COLO668 (cell line): ENCODE results near the gene PASD1.

ENCODE experiments used
- DNase-seq: peaks from one replicate; lab custom pipeline; 2025; ENCODE audit not compliant: unreplicated experiment; lab: John Stamatoyannopoulos, UW

The PASD1 gene

DNA sequence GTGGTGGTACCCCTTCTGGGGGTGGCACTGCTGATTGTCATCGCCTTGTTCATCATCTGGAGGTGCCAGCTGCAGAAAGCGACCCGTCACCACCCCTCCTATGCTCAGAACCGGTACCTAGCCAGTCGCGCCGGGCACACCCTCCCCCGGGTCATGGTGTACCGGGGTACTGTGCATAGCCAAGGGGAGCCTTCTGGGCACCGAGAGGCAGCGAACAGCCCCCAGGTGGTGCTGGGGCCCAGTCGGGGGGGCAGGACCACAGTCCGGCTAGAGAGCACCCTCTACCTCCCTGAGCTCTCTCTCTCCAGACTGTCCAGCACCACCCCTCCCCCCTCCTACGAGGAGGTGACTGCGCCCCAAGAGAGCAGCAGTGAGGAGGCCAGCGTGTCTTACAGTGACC, 137.1 kb downstream of the PASD1 start:
- no peak for DNase-seq

DNA sequence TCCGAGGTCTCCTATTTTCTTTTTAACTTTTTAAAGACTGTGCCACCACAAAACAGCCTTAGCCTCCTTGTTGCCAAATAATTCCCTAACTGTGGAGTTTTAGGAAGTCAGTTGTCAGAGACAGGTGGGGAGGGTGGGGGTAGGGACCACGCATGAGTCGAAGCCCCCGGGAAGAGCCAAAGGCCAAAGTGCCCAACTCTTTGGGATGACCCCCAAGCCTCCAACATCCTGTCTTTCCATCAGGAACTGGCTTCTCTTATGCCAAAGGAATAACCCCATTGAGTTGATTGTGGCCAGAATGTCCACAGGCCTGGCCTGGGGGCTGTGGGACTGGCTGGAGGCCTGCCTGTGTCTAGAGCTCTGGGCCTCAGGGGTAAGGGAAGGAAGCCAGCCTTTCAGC, 137.6 kb downstream of the PASD1 start:
- no peak for DNase-seq

- no peak for DNase-seq
Measured at GRCh38 chrX:151701531-151701930, 138.1 kb downstream of the PASD1 start.

- no peak for DNase-seq
Measured at GRCh38 chrX:151702026-151702714, 138.7 kb downstream of the PASD1 start.

DNA sequence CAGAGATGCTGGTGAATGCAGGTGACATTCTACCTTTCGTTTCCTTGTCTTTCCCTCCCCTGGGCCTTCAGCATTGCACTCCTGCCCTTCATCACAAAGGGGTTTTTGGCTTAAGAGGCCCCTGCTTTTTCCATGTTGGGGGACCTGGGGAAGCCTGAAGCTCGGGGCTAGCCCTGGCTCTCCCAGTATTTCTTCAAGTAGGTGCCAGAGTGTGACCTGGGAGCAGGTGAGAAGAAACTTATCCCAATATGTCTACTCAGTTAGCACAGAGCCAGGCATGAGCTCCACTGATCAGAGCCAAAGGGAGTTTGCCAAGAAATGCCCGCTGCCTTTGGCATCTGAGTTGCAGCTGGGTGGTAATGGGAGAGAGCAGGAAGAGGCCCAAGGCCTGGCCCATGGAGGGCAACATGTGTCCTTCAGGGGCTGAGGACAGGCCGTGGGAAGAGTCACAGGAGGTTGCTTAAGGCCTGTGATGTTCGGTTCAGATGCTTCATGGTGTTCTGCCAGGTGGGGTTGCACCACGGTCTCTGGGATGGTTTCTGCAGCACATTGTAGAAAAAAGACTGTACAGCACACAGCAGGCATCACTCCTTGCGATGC, 139.4 kb downstream of the PASD1 start:
- no peak for DNase-seq

DNA sequence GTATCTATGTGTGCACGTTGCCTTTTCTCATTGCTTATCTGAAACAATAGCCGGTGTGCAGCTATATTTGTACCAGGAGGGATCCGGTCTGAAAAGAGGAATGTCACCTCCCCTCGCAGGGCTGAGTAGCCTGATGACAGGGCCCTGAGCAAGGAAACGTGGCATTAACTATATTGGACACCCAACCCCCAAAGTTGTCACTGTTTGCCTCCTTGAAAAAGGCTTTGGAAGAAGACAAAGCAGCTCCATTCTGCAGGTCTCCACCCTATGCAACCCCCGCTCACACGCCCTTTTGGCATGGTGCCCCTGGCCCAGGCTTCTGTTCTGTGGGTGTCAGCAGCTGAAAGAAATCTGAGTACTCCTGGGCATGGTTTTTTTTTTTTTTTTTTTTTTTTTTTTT, 140.0 kb downstream of the PASD1 start:
- DNase-seq = no peak

GRCh38 chrX:151704041-151704663, 140.7 kb downstream of the PASD1 start:
- no peak for DNase-seq

DNA sequence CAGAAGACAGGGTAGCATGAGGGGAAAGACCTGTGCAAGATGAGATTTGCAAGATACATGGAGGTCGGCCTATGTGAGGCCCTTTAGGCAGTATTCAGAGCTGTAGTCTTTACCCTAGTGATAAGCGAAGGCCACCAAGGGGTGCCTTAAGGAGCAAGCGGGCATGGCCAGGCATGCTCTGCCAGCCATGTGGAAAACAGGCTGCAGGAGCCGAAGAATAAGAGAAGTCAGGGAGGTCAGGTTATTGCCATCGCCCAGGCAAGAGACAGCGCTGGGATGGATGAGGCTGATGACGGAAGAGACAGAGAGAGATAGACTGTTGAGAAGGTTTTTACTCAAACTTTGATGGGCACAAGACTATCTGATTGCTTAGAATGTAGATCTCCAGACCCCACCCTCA, 145.3 kb downstream of the PASD1 start:
- DNase-seq = no peak

- DNase-seq = no peak
Measured at GRCh38 chrX:151710457-151710856, 147.0 kb downstream of the PASD1 start.

GRCh38 chrX:151711154-151711553, 147.7 kb downstream of the PASD1 start:
- no peak for DNase-seq

DNA sequence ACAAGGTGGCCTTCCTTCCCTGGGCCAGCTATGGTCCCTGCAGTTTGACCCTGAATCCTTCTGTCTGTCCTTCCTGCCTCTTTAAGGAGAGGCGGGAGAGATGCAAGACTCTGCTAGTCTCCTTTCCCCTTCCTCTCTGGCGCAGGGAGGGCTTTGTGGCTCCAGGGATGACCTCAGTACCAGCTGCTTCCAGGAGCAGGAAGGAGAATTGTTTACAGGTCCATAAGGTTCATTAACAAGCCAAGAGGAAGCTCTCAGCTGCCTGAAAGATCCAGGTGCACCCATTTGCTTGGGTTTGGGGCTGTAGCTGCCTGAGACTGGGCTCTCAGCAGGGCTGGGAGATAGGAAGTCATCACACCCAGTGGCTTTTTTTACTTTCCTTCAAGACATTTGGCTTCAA, 148.3 kb downstream of the PASD1 start:
- no peak for DNase-seq

GRCh38 chrX:151712253-151712652, 148.8 kb downstream of the PASD1 start:
- no peak for DNase-seq

DNA sequence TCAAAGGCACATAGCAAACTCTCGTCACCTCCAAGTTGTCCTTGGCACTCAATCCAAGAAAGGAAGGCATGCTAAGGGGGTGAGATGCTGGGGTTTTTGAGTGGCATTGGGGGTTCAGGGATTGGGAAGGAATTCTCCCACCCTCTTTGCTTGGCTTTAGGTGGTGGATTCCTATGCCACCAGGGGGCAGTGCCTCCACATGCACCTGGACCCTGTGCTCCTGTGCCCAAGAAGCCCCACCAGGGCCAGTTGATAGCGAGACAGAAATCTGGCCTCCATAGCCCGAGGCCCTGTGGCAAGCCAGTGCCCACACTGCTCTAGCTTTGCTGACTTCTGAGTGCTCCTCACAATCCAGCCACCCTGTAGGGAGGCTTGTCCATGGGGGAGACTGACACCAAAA, 150.4 kb downstream of the PASD1 start:
- DNase-seq = peak; percentile 27

DNA sequence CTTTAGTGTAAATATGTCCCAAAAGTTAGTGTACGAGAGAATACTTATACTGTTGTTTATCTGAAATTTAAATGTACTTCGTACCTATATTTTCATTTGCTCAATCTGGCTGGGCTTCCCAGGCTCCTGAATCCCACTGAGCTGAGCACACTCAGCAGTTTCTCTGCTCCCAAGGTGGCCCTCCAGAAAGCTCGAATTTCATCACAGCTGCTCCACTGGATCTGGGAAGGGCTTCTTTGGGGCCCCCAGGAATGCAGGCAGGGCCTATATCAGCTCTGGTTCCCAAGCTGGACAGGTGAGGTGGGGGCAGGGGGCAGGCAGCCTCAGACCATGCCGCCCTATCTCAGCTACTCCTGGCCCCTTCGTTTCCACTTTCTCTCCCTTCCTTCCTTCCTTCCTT, 150.9 kb downstream of the PASD1 start:
- DNase-seq = no peak

GRCh38 chrX:151715752-151716151, 152.3 kb downstream of the PASD1 start, which contains the start of gene FATE1:
TSS of gene FATE1 (plus strand) at chrX:151716035. CDS start at chrX:151716120, 85 bp downstream.
- DNase-seq = no peak

GRCh38 chrX:151722241-151722846, 158.9 kb downstream of the PASD1 start:
- peak; percentile 49 for DNase-seq

- DNase-seq = no peak
Measured at GRCh38 chrX:151723156-151723760, 159.8 kb downstream of the PASD1 start.

DNA sequence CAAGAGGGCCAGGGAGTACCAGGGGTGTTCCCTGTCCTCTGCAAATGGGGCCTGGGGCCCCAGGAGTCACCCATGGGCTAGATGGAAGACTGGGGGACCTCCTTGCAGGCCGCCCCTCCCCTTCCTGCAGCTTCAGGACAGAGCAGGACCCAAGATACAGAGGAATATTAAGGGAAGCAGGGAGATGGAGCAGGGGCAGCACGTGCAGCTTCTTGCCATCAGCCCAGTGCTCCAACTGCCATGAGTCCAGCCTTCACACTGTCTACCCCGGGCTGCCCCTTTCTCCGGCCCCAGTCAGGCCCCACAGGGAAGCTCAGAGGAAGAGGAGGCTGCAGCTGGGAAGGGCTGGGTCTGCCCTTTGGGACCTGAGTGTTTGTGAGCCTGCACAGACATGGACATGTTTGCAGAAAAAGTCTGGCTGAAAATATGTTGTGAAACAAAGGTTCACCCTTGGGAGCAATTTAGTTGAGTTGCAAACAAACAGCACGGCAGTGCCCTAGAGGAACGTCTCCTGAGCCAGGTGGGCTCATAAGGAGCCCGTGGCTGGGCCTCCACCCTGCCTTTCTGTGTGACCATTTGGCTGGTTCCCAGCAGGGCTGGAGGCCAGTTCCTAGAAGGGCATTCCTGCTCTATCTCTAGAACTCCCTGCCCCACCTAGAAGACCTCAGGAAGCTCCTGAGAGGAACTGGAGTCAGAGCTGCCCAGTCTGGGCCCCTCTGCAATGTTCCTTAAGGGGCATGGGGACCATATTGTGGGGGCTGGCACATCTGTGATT, 161.3 kb downstream of the PASD1 start:
- DNase-seq = no peak

DNA sequence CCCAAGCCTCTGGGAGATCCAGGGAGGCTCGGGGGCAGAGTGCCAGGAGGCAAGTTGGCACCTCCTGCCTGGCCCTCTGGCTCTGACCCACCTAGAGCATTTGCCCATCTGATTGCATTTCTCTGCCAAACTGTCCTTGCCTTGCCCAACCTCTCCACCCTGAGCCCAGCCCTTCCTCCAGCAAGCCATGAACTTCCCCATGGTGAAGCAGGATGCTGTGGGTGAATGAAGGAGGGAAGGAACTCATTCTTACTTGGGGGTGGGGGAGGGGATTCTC, 161.8 kb downstream of the PASD1 start:
- no peak for DNase-seq
